T-helper 9 cell (primary cell): ENCODE measurements around the gene IGF1R.

Experiments
- DNase-seq: peaks from one replicate; pipeline ENCODE4 v3.0.0-alpha.2; 2020

Gene IGF1R

GRCh38 chr15:98708037-98708590 is 59.8 kb downstream of the IGF1R start:
- no peak for DNase-seq

GRCh38 chr15:98711810-98712209 is 63.5 kb downstream of the IGF1R start:
- DNase-seq = no peak

GRCh38 chr15:98712845-98713584 is 64.7 kb downstream of the IGF1R start:
- no peak for DNase-seq

- DNase-seq = no peak
Observed at GRCh38 chr15:98713585-98714001, 65.3 kb downstream of the IGF1R start.

- DNase-seq = no peak
Observed at GRCh38 chr15:98714922-98715321, 66.6 kb downstream of the IGF1R start.

- DNase-seq = no peak
Observed at GRCh38 chr15:98715401-98715800, 67.1 kb downstream of the IGF1R start.

- no peak for DNase-seq
Observed at GRCh38 chr15:98715890-98716443, 67.6 kb downstream of the IGF1R start.

- no peak for DNase-seq
Observed at GRCh38 chr15:98717371-98717770, 69.0 kb downstream of the IGF1R start.

- DNase-seq = no peak
Observed at GRCh38 chr15:98717942-98718341, 69.6 kb downstream of the IGF1R start.

- DNase-seq = no peak
Observed at GRCh38 chr15:98718426-98719136, 70.2 kb downstream of the IGF1R start.

- DNase-seq = no peak
Observed at GRCh38 chr15:98719137-98719740, 70.9 kb downstream of the IGF1R start.

- no peak for DNase-seq
Observed at GRCh38 chr15:98720031-98720430, 71.7 kb downstream of the IGF1R start.

GRCh38 chr15:98720577-98721565 is 72.5 kb downstream of the IGF1R start:
- DNase-seq = no peak

- DNase-seq = no peak
Observed at GRCh38 chr15:98722209-98722608, 73.9 kb downstream of the IGF1R start.

GRCh38 chr15:98722645-98723044 is 74.3 kb downstream of the IGF1R start:
- no peak for DNase-seq

GRCh38 chr15:98723195-98723594 is 74.9 kb downstream of the IGF1R start:
- DNase-seq = no peak

GRCh38 chr15:98724048-98724447 is 75.7 kb downstream of the IGF1R start:
- DNase-seq = no peak

- DNase-seq = no peak
Observed at GRCh38 chr15:98724494-98724893, 76.2 kb downstream of the IGF1R start.

- DNase-seq = no peak
Observed at GRCh38 chr15:98725874-98726273, 77.5 kb downstream of the IGF1R start.

- DNase-seq = no peak
Observed at GRCh38 chr15:98727115-98728040, 79.0 kb downstream of the IGF1R start.
